8988T (cell line): Measurements from ENCODE around the gene NDUFA11.
A peak's percentile ranks its signal among the peaks of the same experiment; 100 is the strongest.

ENCODE experiments used
- DNase-seq: peaks from one replicate; pipeline ENCODE4 v3.0.0; 2011

The NDUFA11 gene

GRCh38 chr19:5932146-5932545, 28.6 kb upstream of the NDUFA11 start:
- no peak for DNase-seq

GRCh38 chr19:5931251-5931650, 27.7 kb upstream of the NDUFA11 start:
- no peak for DNase-seq

GRCh38 chr19:5929625-5930024, 26.0 kb upstream of the NDUFA11 start:
- no peak for DNase-seq

- DNase-seq: no peak
Observed at GRCh38 chr19:5929179-5929578, 25.6 kb upstream of the NDUFA11 start.

GRCh38 chr19:5927441-5927821, 23.8 kb upstream of the NDUFA11 start:
- DNase-seq: no peak

GRCh38 chr19:5926641-5927440, 23.3 kb upstream of the NDUFA11 start:
- DNase-seq: no peak

GRCh38 chr19:5925830-5926427, 22.3 kb upstream of the NDUFA11 start:
- no peak for DNase-seq

GRCh38 chr19:5923356-5923755, 19.8 kb upstream of the NDUFA11 start:
- no peak for DNase-seq

GRCh38 chr19:5922161-5922545, 18.6 kb upstream of the NDUFA11 start:
- no peak for DNase-seq

- no peak for DNase-seq
Observed at GRCh38 chr19:5921516-5922160, 18.0 kb upstream of the NDUFA11 start.

GRCh38 chr19:5918463-5919079, 15.0 kb upstream of the NDUFA11 start:
- DNase-seq: no peak

- DNase-seq: no peak
Observed at GRCh38 chr19:5917431-5918107, 14.0 kb upstream of the NDUFA11 start.

GRCh38 chr19:5916181-5916708, 12.7 kb upstream of the NDUFA11 start:
- no peak for DNase-seq

- no peak for DNase-seq
Observed at GRCh38 chr19:5915782-5916165, 12.2 kb upstream of the NDUFA11 start.

- no peak for DNase-seq
Observed at GRCh38 chr19:5914946-5915781, 11.6 kb upstream of the NDUFA11 start.

- DNase-seq: no peak
Observed at GRCh38 chr19:5914358-5914774, 10.8 kb upstream of the NDUFA11 start.

GRCh38 chr19:5913739-5914357, 10.3 kb upstream of the NDUFA11 start, which contains the start of gene CAPS:
Gene CAPS, plus strand, starts transcription at chr19:5914254. Its CDS starts 153 bp downstream, at chr19:5914407.
- DNase-seq: peak; percentile 42

GRCh38 chr19:5911366-5911765, 7.8 kb upstream of the NDUFA11 start:
- no peak for DNase-seq

- DNase-seq: no peak
Observed at GRCh38 chr19:5910638-5910907, 7.0 kb upstream of the NDUFA11 start.

- no peak for DNase-seq
Observed at GRCh38 chr19:5908773-5909442, 5.3 kb upstream of the NDUFA11 start.

GRCh38 chr19:5907241-5907640, 3.7 kb upstream of the NDUFA11 start:
- no peak for DNase-seq
